ENCODE results near the gene SEMA3F.

The SEMA3F gene

DNA sequence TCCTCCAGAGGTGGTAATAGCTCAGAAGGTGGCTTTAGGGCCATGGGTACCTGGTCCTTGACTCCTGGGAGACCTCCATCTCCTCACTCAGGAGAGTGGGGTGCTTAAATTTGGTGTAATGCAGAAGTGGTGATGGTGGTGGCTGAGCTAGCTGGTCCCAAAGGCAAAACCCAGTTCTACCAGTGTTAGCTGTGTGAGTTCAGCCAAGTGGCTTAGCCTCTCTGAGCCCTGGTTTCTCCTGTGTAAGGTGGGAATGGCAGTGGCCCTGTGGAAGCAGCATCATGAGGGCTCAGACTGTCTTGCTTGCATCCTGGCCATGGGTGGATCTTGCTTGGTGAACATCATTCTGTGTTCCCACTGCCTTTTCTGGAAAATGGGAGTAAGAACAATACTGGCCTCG is 9.4 kb downstream of the SEMA3F start:
- peaks cover 10% of the 10 kb centered on the region for H3K27me3 ChIP-seq (ENCODE audit: insufficient read depth, low read length)

GRCh38 chr3:50164984-50165909 is 10.1 kb downstream of the SEMA3F start:
- no peaks in the 10 kb centered on the region for H3K36me3 ChIP-seq (ENCODE audit: insufficient read depth, low read length)
- H2AFZ ChIP-seq (ENCODE audit: low read depth, low read length) = no peak overlapping the region
- H3K4me1 ChIP-seq (ENCODE audit: insufficient read depth, low read length) = peaks cover 27% of the 10 kb centered on the region

More for the DNA sequence above, 9.4 kb downstream of the SEMA3F start:
- Histone ChIP-seq H3K9me3 (ENCODE audit: low read length) (no peaks in the 10 kb centered on the region), H3K36me3 (ENCODE audit: insufficient read depth, low read length) (no peaks in the 10 kb centered on the region), H3K4me3 (ENCODE audit: low read length) (no peak overlapping the region), H2AFZ (ENCODE audit: low read depth, low read length) (no peak overlapping the region), H3K4me1 (ENCODE audit: insufficient read depth, low read length) (peaks cover 26% of the 10 kb centered on the region)

DNA sequence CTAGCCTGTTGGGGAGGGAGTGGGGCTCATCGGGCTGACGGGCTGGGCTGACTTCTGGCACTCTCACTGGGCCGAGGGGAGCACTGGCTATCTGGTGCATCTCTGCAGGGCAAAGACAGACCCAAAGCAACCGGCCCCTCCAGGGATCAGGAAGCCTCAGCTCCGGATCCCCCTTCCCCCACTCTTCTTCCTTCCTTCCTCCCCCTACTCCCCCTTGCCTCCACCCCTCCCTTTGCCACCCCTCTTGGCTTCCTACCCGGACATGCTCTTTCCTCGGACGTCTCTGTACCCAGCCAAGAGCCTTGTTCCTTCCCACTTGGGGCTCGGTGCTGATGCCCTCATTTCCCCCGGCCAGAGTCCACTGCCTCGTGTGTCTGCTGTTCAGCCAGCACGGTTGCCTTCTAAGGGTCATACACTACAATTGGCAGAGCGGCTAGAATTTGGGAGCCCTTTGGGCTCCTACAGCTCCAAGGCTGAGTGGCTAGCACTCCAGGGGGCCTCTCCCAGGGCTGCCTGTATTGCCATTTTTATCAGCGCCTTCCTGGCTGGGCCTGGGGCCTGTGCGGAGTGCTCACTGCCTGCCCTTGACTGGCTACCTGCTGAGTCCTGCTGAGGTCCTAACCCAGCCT is 10.9 kb downstream of the SEMA3F start:
- no peaks in the 10 kb centered on the region for H3K36me3 ChIP-seq (ENCODE audit: insufficient read depth, low read length)

More at GRCh38 chr3:50164984-50165909, 10.1 kb downstream of the SEMA3F start:
- Histone ChIP-seq H3K9me3 (ENCODE audit: low read length) (no peaks in the 10 kb centered on the region), H3K4me3 (ENCODE audit: low read length) (no peak overlapping the region), H3K27me3 (ENCODE audit: insufficient read depth, low read length) (peaks cover 10% of the 10 kb centered on the region)

GRCh38 chr3:50166620-50167019 is 11.5 kb downstream of the SEMA3F start:
- Histone ChIP-seq H3K4me1 (ENCODE audit: insufficient read depth, low read length) (peaks cover 36% of the 10 kb centered on the region), H3K36me3 (ENCODE audit: insufficient read depth, low read length) (no peaks in the 10 kb centered on the region), H2AFZ (ENCODE audit: low read depth, low read length) (no peak overlapping the region), H3K27me3 (ENCODE audit: insufficient read depth, low read length) (peaks cover 10% of the 10 kb centered on the region), H3K9me3 (ENCODE audit: low read length) (no peaks in the 10 kb centered on the region), H3K4me3 (ENCODE audit: low read length) (no peak overlapping the region)

More for the DNA sequence above, 10.9 kb downstream of the SEMA3F start:
- H2AFZ ChIP-seq (ENCODE audit: low read depth, low read length) = no peak overlapping the region
- H3K4me3 ChIP-seq (ENCODE audit: low read length) = no peak overlapping the region
- H3K9me3 ChIP-seq (ENCODE audit: low read length) = no peaks in the 10 kb centered on the region
- peaks cover 35% of the 10 kb centered on the region for H3K4me1 ChIP-seq (ENCODE audit: insufficient read depth, low read length)
- H3K27me3 ChIP-seq (ENCODE audit: insufficient read depth, low read length) = peaks cover 10% of the 10 kb centered on the region

GRCh38 chr3:50167069-50167840 is 12.1 kb downstream of the SEMA3F start:
- no peak overlapping the region for H3K4me3 ChIP-seq (ENCODE audit: low read length)
- no peaks in the 10 kb centered on the region for H3K36me3 ChIP-seq (ENCODE audit: insufficient read depth, low read length)
- no peak overlapping the region for H2AFZ ChIP-seq (ENCODE audit: low read depth, low read length)
- peaks cover 6% of the 10 kb centered on the region for H3K27me3 ChIP-seq (ENCODE audit: insufficient read depth, low read length)
- no peaks in the 10 kb centered on the region for H3K9me3 ChIP-seq (ENCODE audit: low read length)
- H3K4me1 ChIP-seq (ENCODE audit: insufficient read depth, low read length) = peaks cover 36% of the 10 kb centered on the region

DNA sequence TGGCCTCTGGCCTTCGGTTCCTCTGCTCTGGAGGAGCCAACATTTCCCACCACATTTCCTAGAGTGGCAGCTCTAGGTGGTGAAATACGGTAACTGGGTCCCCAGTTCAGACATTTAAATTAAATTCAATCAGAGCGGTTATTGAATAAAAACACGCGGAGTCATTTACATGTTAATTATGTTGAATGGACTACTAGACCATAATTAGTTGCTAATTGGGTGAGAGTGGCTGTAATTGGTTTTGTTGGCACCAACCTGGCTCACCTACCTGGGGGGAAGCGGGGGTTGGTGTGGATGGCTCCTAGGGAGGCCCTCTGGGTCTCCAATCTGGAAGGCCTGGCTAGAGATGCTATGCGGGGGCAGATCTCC is 12.7 kb downstream of the SEMA3F start:
- no peaks in the 10 kb centered on the region for H3K36me3 ChIP-seq (ENCODE audit: insufficient read depth, low read length)
- no peak overlapping the region for H2AFZ ChIP-seq (ENCODE audit: low read depth, low read length)
- H3K4me3 ChIP-seq (ENCODE audit: low read length) = no peak overlapping the region
- H3K4me1 ChIP-seq (ENCODE audit: insufficient read depth, low read length) = peaks cover 36% of the 10 kb centered on the region
- H3K9me3 ChIP-seq (ENCODE audit: low read length) = no peaks in the 10 kb centered on the region
- H3K27me3 ChIP-seq (ENCODE audit: insufficient read depth, low read length) = peaks cover 5% of the 10 kb centered on the region

DNA sequence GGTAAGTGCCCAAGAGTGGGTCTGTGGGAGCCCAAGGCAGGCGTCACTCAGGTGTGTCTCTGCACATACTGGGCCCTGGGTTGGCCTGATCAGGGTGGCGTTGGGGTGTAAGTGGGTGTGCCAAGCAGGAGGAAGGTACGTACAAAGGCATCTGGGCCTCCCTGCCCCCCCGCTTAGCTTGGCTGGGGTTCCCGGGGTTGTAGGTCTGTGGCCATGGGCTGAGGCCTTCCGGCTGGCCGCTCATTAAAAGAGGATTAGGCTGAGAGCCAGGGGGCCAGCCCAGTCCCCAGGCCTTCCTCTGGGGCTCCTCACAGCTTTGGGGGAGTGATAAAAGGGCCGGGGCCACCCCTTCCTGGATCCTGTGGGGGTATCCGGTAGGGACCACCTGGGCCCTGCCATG is 13.3 kb downstream of the SEMA3F start:
- Histone ChIP-seq H2AFZ (ENCODE audit: low read depth, low read length) (no peak overlapping the region), H3K4me1 (ENCODE audit: insufficient read depth, low read length) (peaks cover 36% of the 10 kb centered on the region), H3K27me3 (ENCODE audit: insufficient read depth, low read length) (peaks cover 5% of the 10 kb centered on the region), H3K4me3 (ENCODE audit: low read length) (no peak overlapping the region), H3K36me3 (ENCODE audit: insufficient read depth, low read length) (no peaks in the 10 kb centered on the region), H3K9me3 (ENCODE audit: low read length) (no peaks in the 10 kb centered on the region)

DNA sequence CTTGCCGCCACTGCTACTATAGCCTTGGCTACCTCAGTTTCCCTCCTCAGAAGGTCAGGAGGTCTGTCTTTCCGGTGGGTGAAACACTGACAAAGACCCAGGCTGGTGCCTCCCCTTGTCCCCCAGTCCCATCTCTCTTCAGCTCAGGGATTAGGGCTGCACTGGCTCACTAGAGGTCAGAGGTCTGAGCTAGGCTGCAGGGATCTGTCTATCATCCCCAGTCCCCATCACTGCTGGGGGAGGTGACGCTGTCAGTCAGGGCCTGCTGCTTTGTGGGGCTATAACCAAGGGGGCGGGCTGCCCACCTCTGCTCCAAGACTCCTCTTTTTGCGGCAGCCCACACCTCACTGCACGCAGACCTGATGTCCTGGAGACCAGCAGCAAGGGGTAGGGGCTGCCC is 13.7 kb downstream of the SEMA3F start:
- Histone ChIP-seq H3K4me3 (ENCODE audit: low read length) (no peak overlapping the region), H3K36me3 (ENCODE audit: insufficient read depth, low read length) (no peaks in the 10 kb centered on the region), H3K4me1 (ENCODE audit: insufficient read depth, low read length) (peaks cover 36% of the 10 kb centered on the region), H2AFZ (ENCODE audit: low read depth, low read length) (no peak overlapping the region), H3K27me3 (ENCODE audit: insufficient read depth, low read length) (peaks cover 5% of the 10 kb centered on the region), H3K9me3 (ENCODE audit: low read length) (no peaks in the 10 kb centered on the region)

DNA sequence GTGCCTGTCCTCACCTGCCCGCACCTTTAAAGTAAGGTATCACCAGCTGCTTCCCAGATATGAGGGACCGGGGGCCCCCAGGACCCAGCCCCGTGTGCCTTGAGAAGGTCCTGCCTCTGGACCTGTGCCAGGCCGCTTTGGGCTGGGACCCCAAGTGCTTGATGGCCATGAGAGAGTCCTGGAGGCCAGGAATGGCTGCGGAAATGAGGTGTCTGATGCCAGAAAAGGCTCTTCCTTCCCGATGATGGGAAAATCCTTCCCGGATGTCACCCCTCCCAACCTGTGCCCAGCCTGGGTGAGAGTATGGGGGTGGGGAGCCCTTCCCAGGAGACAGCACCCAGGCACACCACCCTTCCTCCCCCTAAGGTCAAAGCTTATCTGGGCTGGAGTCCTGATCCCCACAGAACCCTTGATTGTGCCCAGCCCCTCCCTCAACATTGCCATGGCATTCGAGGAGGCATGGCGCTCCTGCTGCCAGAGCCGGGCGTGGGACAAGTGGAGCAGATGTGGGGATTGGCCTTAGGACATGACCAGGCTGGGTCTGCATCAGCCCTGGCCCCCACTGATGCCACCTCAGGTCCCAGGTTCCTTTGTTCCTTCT is 14.2 kb downstream of the SEMA3F start:
- H3K36me3 ChIP-seq (ENCODE audit: insufficient read depth, low read length) = no peaks in the 10 kb centered on the region
- no peak overlapping the region for H2AFZ ChIP-seq (ENCODE audit: low read depth, low read length)
- no peaks in the 10 kb centered on the region for H3K9me3 ChIP-seq (ENCODE audit: low read length)
- peaks cover 5% of the 10 kb centered on the region for H3K27me3 ChIP-seq (ENCODE audit: insufficient read depth, low read length)
- H3K4me1 ChIP-seq (ENCODE audit: insufficient read depth, low read length) = peaks cover 36% of the 10 kb centered on the region
- H3K4me3 ChIP-seq (ENCODE audit: low read length) = no peak overlapping the region

DNA sequence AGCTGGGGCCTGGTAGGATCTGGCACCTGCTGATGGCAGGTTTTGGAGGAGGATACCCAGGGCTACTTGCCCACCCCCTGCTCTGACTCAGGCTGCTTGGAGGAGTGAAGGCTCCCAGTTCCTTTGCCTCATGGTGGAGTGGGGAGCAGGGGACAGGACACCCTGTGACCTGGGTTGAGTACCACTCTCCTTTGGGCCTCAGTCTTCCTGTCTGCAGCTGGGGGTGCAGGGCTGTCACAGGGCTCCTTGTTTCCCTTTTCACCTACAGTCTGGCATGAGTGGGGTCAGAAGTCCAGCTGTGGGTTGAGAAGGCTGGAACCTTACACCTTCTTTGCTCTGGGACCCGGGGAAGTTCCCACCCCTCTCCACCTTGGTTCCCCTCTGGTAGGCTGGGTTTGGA is 14.7 kb downstream of the SEMA3F start:
- Histone ChIP-seq H3K4me1 (ENCODE audit: insufficient read depth, low read length) (peaks cover 36% of the 10 kb centered on the region), H3K9me3 (ENCODE audit: low read length) (no peaks in the 10 kb centered on the region), H3K4me3 (ENCODE audit: low read length) (no peak overlapping the region), H3K36me3 (ENCODE audit: insufficient read depth, low read length) (no peaks in the 10 kb centered on the region), H2AFZ (ENCODE audit: low read depth, low read length) (no peak overlapping the region), H3K27me3 (ENCODE audit: insufficient read depth, low read length) (peaks cover 2% of the 10 kb centered on the region)

DNA sequence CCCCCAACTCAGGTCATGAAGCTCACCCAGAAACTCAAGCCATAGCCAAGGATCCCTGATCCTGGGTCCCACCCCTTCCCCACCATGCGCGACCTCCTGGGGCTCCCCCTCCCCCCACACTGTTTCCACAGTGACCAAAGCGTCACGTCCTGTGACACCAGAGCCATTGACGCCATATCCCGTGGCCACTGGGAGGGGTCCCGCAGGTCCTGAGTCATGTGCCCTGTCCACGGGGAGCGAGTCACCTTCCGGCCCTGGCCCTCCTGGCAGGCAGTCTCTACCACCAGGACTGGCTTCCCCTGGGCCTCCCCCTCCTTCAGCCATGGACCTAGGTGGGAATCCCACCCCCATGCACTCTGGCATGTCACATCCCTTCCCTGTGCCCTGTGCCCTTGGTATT is 15.6 kb downstream of the SEMA3F start:
- no peak overlapping the region for H3K4me3 ChIP-seq (ENCODE audit: low read length)
- no peak overlapping the region for H2AFZ ChIP-seq (ENCODE audit: low read depth, low read length)
- H3K27me3 ChIP-seq (ENCODE audit: insufficient read depth, low read length) = no peaks in the 10 kb centered on the region
- H3K4me1 ChIP-seq (ENCODE audit: insufficient read depth, low read length) = peaks cover 36% of the 10 kb centered on the region
- no peaks in the 10 kb centered on the region for H3K9me3 ChIP-seq (ENCODE audit: low read length)
- H3K36me3 ChIP-seq (ENCODE audit: insufficient read depth, low read length) = no peaks in the 10 kb centered on the region

- Histone ChIP-seq H3K4me3 (ENCODE audit: low read length) (no peak overlapping the region), H2AFZ (ENCODE audit: low read depth, low read length) (no peak overlapping the region), H3K9me3 (ENCODE audit: low read length) (no peaks in the 10 kb centered on the region), H3K36me3 (ENCODE audit: insufficient read depth, low read length) (no peaks in the 10 kb centered on the region), H3K27me3 (ENCODE audit: insufficient read depth, low read length) (no peaks in the 10 kb centered on the region), H3K4me1 (ENCODE audit: insufficient read depth, low read length) (peaks cover 31% of the 10 kb centered on the region)
Observed at GRCh38 chr3:50171540-50172301, 16.6 kb downstream of the SEMA3F start.

Measured in neuron (in vitro differentiated cells).